Parathyroid adenoma (tissue), 2 donors: Measurements from ENCODE around the gene PCIF1.
A peak's percentile ranks its signal among the peaks of the same experiment; 100 is the strongest.

ENCODE experiments used
- H2AFZ ChIP-seq: fragments of 300-600 bp; sonication (generic); one replicate; pipeline ENCODE4 v1.7.0; 2017; ENCODE audit warnings: antibody characterized with exemption, mild to moderate bottlenecking
- H3K27ac ChIP-seq: fragments of 300-600 bp; sonication (generic); one replicate; pipeline ENCODE4 v1.7.0; 2017
- H3K27me3 ChIP-seq: fragments of 300-600 bp; sonication (generic); one replicate; pipeline ENCODE4 v1.7.0; 2017; ENCODE audit warnings: low read length; ENCODE audit not compliant: control insufficient read depth, insufficient read depth
- H3K36me3 ChIP-seq: fragments of 300-600 bp; sonication (generic); one replicate; pipeline ENCODE4 v1.7.0; 2017; ENCODE audit warnings: low read length; ENCODE audit not compliant: control insufficient read depth, insufficient read depth
- H3K4me1 ChIP-seq: fragments of 300-600 bp; sonication (generic); one replicate; pipeline ENCODE4 v1.7.0; 2017; ENCODE audit warnings: control low read depth
- H3K4me2 ChIP-seq: fragments of 300-600 bp; sonication (generic); one replicate; pipeline ENCODE4 v1.7.0; 2017; ENCODE audit warnings: low read length
- H3K4me3 ChIP-seq: fragments of 300-600 bp; sonication (generic); one replicate; pipeline ENCODE4 v1.7.0; 2017; ENCODE audit warnings: low read depth, low read length
- H3K79me2 ChIP-seq: fragments of 300-600 bp; sonication (generic); one replicate; pipeline ENCODE4 v1.7.0; 2017; ENCODE audit warnings: control low read depth
- H3K9ac ChIP-seq: fragments of 300-600 bp; sonication (generic); one replicate; pipeline ENCODE4 v1.7.0; 2017; ENCODE audit warnings: mild to moderate bottlenecking
- H3K9me3 ChIP-seq: fragments of 300-600 bp; sonication (generic); one replicate; pipeline ENCODE4 v1.7.0; 2017; ENCODE audit warnings: low read length; ENCODE audit not compliant: control insufficient read depth
- CTCF ChIP-seq: fragments of 300-600 bp; sonication (generic); IDR thresholded peaks from one replicate; pipeline ENCODE4 v1.7.0; 2017; ENCODE audit warnings: antibody characterized with exemption, mild to moderate bottlenecking
- donor health status: primary hyperparathyroidism.

Gene PCIF1

GRCh38 chr20:45913116-45913515 is 21.4 kb upstream of the PCIF1 start:
- no peaks in the 10 kb centered on the region for H3K36me3 ChIP-seq
- TF ChIP-seq CTCF: no peak
- no peak overlapping the region for H3K27ac ChIP-seq
- H3K9ac ChIP-seq: no peak overlapping the region
- no peak overlapping the region for H3K4me3 ChIP-seq
- peaks cover 8% of the 10 kb centered on the region for H3K4me1 ChIP-seq
- no peaks in the 10 kb centered on the region for H3K79me2 ChIP-seq
- no peak overlapping the region for H3K4me2 ChIP-seq
- no peaks in the 10 kb centered on the region for H3K27me3 ChIP-seq
- no peaks in the 10 kb centered on the region for H3K9me3 ChIP-seq
- no peak overlapping the region for H2AFZ ChIP-seq

- H3K27me3 ChIP-seq: no peaks in the 10 kb centered on the region
- no peaks in the 10 kb centered on the region for H3K79me2 ChIP-seq
- no peak for TF ChIP-seq CTCF
- no peaks in the 10 kb centered on the region for H3K4me1 ChIP-seq
- no peak overlapping the region for H2AFZ ChIP-seq
- H3K9ac ChIP-seq: no peak overlapping the region
- peak overlapping the region; percentile 3 for H3K27ac ChIP-seq
- no peaks in the 10 kb centered on the region for H3K36me3 ChIP-seq
- H3K9me3 ChIP-seq: no peaks in the 10 kb centered on the region
- H3K4me2 ChIP-seq: no peak overlapping the region
- no peak overlapping the region for H3K4me3 ChIP-seq
Observed at GRCh38 chr20:45917790-45918141, 16.7 kb upstream of the PCIF1 start.

- H3K4me3 ChIP-seq: no peak overlapping the region
- H3K27me3 ChIP-seq: no peaks in the 10 kb centered on the region
- H2AFZ ChIP-seq: no peak overlapping the region
- no peak for TF ChIP-seq CTCF
- H3K4me1 ChIP-seq: no peaks in the 10 kb centered on the region
- H3K9ac ChIP-seq: no peak overlapping the region
- H3K4me2 ChIP-seq: no peak overlapping the region
- H3K27ac ChIP-seq: peak overlapping the region; percentile 3
- H3K79me2 ChIP-seq: no peaks in the 10 kb centered on the region
- H3K9me3 ChIP-seq: no peaks in the 10 kb centered on the region
- H3K36me3 ChIP-seq: no peaks in the 10 kb centered on the region
Observed at GRCh38 chr20:45918182-45918737, 16.2 kb upstream of the PCIF1 start.

GRCh38 chr20:45918779-45919537 is 15.5 kb upstream of the PCIF1 start:
- no peak for TF ChIP-seq CTCF
- Histone ChIP-seq H3K4me1 (peaks cover under 1% of the 10 kb centered on the region), H3K36me3 (no peaks in the 10 kb centered on the region), H3K27ac (peak overlapping the region; percentile 24), H3K4me3 (no peak overlapping the region), H3K9me3 (no peaks in the 10 kb centered on the region), H3K27me3 (no peaks in the 10 kb centered on the region), H2AFZ (no peak overlapping the region), H3K4me2 (no peak overlapping the region), H3K9ac (no peak overlapping the region), H3K79me2 (no peaks in the 10 kb centered on the region)
